ENCODE measurements around the gene TTC36.

Gene TTC36

DNA sequence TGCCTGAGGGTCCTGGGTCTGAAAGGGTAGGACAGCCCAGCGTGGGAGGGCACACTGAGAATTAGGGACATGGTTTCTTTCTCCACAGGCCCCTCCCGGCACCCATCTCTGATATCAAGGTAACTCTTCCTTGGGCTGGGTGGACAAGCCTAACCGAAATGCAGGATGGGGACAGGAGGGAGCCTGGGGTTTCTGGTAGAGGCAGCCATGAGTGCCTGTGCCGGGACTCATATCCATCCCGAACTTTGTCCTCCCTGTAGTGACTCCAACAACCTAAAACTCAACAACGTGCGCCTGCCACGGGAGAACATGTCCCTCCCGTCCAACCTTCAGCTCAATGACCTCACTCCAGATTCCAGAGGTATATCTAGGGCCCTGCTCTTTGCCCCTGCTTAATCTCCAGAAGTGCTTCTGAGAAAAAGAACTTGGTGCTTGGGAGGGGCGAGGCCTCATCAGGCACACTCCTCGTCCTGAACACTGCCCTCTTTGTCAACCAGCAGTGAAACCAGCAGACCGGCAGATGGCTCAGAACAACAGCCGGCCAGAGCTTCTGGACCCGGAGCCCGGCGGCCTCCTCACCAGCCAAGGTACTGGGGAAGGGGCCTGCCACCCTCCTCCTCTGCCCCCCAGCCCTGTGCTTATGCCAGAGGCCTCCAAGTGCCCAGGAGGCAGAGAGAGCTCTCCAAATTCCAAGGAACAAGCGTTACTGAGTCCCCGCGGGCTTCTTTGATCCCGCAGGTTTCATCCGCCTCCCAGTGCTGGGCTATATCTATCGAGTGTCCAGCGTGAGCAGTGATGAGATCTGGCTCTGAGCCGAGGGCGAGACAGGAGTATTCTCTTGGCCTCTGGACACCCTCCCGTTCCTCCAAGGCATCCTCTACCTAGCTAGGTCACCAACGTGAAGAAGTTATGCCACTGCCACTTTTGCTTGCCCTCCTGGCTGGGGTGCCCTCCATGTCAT, 6.8 kb downstream of the TTC36 start:
- ChIA-PET POLR2A (interaction anchor here (0.6 kb wide), 1 partner anchor 9 kb away, joined by 6 read pairs; no protein-coding TSS in a partner anchor), CTCF (interaction anchor here (1.6 kb wide), 1 partner anchor 11 kb away, joined by 3 read pairs; no protein-coding TSS in a partner anchor)
- DNase-seq (ENCODE audit: low read depth, low spot score) = no peak
- TF ChIP-seq, protein P1, sequence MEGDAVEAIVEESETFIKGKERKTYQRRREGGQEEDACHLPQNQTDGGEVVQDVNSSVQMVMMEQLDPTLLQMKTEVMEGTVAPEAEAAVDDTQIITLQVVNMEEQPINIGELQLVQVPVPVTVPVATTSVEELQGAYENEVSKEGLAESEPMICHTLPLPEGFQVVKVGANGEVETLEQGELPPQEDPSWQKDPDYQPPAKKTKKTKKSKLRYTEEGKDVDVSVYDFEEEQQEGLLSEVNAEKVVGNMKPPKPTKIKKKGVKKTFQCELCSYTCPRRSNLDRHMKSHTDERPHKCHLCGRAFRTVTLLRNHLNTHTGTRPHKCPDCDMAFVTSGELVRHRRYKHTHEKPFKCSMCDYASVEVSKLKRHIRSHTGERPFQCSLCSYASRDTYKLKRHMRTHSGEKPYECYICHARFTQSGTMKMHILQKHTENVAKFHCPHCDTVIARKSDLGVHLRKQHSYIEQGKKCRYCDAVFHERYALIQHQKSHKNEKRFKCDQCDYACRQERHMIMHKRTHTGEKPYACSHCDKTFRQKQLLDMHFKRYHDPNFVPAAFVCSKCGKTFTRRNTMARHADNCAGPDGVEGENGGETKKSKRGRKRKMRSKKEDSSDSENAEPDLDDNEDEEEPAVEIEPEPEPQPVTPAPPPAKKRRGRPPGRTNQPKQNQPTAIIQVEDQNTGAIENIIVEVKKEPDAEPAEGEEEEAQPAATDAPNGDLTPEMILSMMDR (IDR thresholded peaks at IDR 0.05; ENCODE audit: insufficient read depth, low read length, missing control alignments) = no peak
- no peak overlapping the region for H3K4me3 ChIP-seq (ENCODE audit: low read depth, low read length)

DNA sequence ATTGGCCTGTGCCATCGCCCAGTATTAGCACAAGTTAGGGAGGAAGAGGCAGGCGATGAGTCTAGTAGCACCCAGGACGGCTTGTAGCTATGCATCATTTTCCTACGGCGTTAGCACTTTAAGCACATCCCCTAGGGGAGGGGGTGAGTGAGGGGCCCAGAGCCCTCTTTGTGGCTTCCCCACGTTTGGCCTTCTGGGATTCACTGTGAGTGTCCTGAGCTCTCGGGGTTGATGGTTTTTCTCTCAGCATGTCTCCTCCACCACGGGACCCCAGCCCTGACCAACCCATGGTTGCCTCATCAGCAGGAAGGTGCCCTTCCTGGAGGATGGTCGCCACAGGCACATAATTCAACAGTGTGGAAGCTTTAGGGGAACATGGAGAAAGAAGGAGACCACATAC, 8.0 kb downstream of the TTC36 start:
- TF ChIP-seq, protein P1 (IDR thresholded peaks at IDR 0.05; ENCODE audit: insufficient read depth, low read length, missing control alignments) = no peak
- ChIA-PET CTCF (interaction anchor here (1.0 to 1.6 kb wide), 2 partner anchors 12 to 123 kb away, joined by 3 read pairs; no protein-coding TSS in a partner anchor), POLR2A (no interaction called here)
- no peak for DNase-seq (ENCODE audit: low read depth, low spot score)
- H3K4me3 ChIP-seq (ENCODE audit: low read depth, low read length) = no peak overlapping the region

GRCh38 chr11:118536726-118537125, 9.5 kb downstream of the TTC36 start:
- ChIA-PET CTCF (interaction anchor here (0.7 kb wide), 1 partner anchor 11 kb away, joined by 4 read pairs; no protein-coding TSS in a partner anchor), POLR2A (no interaction called here)
- no peak overlapping the region for H3K4me3 ChIP-seq (ENCODE audit: low read depth, low read length)
- DNase-seq (ENCODE audit: low read depth, low spot score) = no peak
- TF ChIP-seq, protein P1 (IDR thresholded peaks at IDR 0.05; ENCODE audit: insufficient read depth, low read length, missing control alignments) = no peak

DNA sequence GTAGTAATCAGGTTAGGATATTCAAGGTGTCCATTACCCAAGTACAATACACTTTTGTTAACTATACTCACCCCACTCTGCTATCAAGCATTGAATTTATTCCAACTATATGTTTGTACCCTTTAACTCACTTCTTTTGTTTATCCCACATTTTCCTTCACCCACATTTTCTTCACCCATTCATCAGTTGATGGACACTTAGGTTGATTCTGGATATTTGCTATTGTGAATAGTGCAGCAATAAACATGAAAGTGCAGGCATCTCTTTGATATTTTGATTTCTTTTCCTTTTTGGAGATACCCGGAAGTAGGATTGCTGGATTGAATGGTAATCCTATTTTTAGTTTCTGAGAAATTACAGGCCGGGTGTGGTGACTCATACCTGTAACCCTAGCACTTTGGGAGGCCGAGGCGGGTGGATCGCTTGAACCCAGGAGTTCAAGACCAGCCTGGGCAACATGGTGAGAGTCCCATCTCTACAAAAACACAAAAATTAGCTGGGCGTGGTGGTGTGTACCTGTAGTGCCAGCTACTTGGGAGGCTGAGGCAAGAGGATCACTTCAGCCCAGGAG, 10.2 kb downstream of the TTC36 start:
- TF ChIP-seq, protein P1 (IDR thresholded peaks at IDR 0.05; ENCODE audit: insufficient read depth, low read length, missing control alignments) = no peak
- ChIA-PET CTCF (no interaction called here), POLR2A (no interaction called here)
- no peak overlapping the region for H3K4me3 ChIP-seq (ENCODE audit: low read depth, low read length)
- no peak for DNase-seq (ENCODE audit: low read depth, low spot score)

GRCh38 chr11:118544010-118544646, 16.9 kb downstream of the TTC36 start:
- TF ChIP-seq, protein P1 (IDR thresholded peaks at IDR 0.05; ENCODE audit: insufficient read depth, low read length, missing control alignments) = no peak
- POLR2A ChIA-PET = no interaction called here
- no peak for DNase-seq (ENCODE audit: low read depth, low spot score)
- no peak overlapping the region for H3K4me3 ChIP-seq (ENCODE audit: low read depth, low read length)
- CTCF ChIA-PET = no interaction called here

DNA sequence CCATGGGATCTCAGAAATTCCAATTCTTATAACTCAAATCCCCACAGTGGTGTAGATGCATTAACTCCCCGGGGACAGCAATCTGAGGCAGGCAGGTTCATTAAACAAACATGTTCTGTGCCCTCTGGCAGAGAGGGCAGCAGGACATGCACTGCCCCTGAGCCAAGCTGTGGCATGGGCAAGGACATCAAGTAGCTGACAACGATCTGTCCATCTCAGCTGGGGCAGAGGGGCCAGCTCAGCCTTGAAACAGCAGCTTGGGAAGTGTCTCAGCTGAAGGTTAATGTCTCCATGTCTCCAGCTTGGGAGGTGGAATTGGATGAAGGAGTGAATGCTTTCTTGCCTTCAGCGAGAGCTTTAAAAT, 17.4 kb downstream of the TTC36 start:
- no peak overlapping the region for H3K4me3 ChIP-seq (ENCODE audit: low read depth, low read length)
- no peak for DNase-seq (ENCODE audit: low read depth, low spot score)
- TF ChIP-seq, protein P1 (IDR thresholded peaks at IDR 0.05; ENCODE audit: insufficient read depth, low read length, missing control alignments) = no peak
- ChIA-PET CTCF (no interaction called here), POLR2A (no interaction called here)

Data from AG04449 (cell line).